ENCODE measurements around the gene RIGI.
"Not testable (repeated sequence)": the region's sequence is repeated elsewhere in the genome, so short reads cannot be mapped to it uniquely, and the experiment has no call there.

The RIGI gene

GRCh38 chr9:32525709-32526030, 326 bp downstream of the RIGI start:
- TF ChIP-seq ISL1 (CRISPR knock-in tag; IDR thresholded peaks at IDR 0.05) = no peak
- TF ChIP-seq, protein P1, sequence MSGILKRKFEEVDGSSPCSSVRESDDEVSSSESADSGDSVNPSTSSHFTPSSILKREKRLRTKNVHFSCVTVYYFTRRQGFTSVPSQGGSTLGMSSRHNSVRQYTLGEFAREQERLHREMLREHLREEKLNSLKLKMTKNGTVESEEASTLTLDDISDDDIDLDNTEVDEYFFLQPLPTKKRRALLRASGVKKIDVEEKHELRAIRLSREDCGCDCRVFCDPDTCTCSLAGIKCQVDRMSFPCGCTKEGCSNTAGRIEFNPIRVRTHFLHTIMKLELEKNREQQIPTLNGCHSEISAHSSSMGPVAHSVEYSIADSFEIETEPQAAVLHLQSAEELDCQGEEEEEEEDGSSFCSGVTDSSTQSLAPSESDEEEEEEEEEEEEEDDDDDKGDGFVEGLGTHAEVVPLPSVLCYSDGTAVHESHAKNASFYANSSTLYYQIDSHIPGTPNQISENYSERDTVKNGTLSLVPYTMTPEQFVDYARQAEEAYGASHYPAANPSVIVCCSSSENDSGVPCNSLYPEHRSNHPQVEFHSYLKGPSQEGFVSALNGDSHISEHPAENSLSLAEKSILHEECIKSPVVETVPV (CRISPR knock-in tag; IDR thresholded peaks at IDR 0.05) = no peak
- no peak for TF ChIP-seq PPARA (CRISPR knock-in tag; IDR thresholded peaks at IDR 0.05; ENCODE audit: borderline replicate concordance)
- no peak for TF ChIP-seq ZNF565 (CRISPR knock-in tag; conservative IDR thresholded peaks at IDR 0.05; ENCODE audit: low read depth)
- no peak for TF ChIP-seq ZFP3 (CRISPR knock-in tag; IDR thresholded peaks at IDR 0.05)
- ATAC-seq = no peak; the same call in 2 of the 3 replicates

DNA sequence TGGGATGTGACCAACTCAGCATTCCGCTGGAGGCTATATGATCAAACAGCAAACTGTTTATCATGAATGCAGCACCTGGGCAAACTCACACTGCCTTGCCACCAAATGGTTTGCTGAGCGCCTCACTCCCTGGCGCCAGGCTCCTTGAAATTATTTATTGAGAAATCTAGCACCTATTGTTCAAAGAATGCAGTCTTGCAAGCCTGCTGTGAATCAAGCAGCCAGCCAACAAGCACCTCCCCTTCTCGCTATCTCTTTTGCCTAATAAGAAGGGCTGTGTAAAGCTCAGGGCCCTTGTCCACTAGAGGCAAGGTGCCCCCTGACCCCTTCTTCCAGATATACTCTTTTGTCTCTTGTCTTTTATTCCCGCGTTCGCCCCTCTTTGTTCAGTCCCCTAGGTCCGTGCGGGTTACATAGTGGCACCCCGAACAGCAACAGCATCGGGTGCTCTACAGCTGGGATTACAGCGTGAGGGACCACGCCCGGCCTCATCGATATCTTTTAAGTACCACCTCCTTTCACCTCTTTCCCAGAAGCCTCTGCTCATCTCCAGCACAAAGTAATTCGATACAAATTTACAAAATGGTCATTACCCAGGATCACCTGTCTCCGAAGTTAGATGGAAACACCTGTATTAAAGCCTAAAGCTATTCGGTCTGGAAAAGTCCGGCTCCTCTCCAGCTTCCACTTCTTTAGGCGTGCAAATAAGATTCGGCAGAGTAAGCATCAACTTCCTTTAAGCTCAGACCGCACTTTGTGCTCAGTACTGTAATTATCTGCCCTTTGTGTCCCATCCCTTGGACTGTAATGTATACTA, 896 bp downstream of the RIGI start:
- TF ChIP-seq, protein P2, sequence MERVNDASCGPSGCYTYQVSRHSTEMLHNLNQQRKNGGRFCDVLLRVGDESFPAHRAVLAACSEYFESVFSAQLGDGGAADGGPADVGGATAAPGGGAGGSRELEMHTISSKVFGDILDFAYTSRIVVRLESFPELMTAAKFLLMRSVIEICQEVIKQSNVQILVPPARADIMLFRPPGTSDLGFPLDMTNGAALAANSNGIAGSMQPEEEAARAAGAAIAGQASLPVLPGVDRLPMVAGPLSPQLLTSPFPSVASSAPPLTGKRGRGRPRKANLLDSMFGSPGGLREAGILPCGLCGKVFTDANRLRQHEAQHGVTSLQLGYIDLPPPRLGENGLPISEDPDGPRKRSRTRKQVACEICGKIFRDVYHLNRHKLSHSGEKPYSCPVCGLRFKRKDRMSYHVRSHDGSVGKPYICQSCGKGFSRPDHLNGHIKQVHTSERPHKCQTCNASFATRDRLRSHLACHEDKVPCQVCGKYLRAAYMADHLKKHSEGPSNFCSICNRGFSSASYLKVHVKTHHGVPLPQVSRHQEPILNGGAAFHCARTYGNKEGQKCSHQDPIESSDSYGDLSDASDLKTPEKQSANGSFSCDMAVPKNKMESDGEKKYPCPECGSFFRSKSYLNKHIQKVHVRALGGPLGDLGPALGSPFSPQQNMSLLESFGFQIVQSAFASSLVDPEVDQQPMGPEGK (CRISPR knock-in tag; IDR thresholded peaks at IDR 0.05; ENCODE audit: borderline replicate concordance) = no peak
- no peak for TF ChIP-seq ARNTL (CRISPR knock-in tag; IDR thresholded peaks at IDR 0.05; ENCODE audit: borderline replicate concordance, low read depth)
- no peak for TF ChIP-seq PPARA (CRISPR knock-in tag; IDR thresholded peaks at IDR 0.05; ENCODE audit: borderline replicate concordance)
- TF ChIP-seq, protein P3, sequence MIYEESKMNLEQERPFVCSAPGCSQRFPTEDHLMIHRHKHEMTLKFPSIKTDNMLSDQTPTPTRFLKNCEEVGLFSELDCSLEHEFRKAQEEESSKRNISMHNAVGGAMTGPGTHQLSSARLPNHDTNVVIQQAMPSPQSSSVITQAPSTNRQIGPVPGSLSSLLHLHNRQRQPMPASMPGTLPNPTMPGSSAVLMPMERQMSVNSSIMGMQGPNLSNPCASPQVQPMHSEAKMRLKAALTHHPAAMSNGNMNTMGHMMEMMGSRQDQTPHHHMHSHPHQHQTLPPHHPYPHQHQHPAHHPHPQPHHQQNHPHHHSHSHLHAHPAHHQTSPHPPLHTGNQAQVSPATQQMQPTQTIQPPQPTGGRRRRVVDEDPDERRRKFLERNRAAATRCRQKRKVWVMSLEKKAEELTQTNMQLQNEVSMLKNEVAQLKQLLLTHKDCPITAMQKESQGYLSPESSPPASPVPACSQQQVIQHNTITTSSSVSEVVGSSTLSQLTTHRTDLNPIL (CRISPR knock-in tag; IDR thresholded peaks at IDR 0.05; ENCODE audit: low read depth) = no peak
- TF ChIP-seq RARB (CRISPR knock-in tag; IDR thresholded peaks at IDR 0.05) = no peak
- TF ChIP-seq ISL1 (CRISPR knock-in tag; IDR thresholded peaks at IDR 0.05) = no peak
- TF ChIP-seq ZNF8 (CRISPR knock-in tag; IDR thresholded peaks at IDR 0.05) = no peak
- TF ChIP-seq ESRRG (CRISPR knock-in tag; IDR thresholded peaks at IDR 0.05) = no peak
- TF ChIP-seq ZC3H10 (CRISPR knock-in tag; IDR thresholded peaks at IDR 0.05) = no peak
- TF ChIP-seq ZNF565 (CRISPR knock-in tag; conservative IDR thresholded peaks at IDR 0.05; ENCODE audit: low read depth) = no peak
- no peak for TF ChIP-seq CSDC2 (CRISPR knock-in tag; IDR thresholded peaks at IDR 0.05)
- no peak for TF ChIP-seq ZFP3 (CRISPR knock-in tag; IDR thresholded peaks at IDR 0.05)
- TF ChIP-seq OSR1 (CRISPR knock-in tag; IDR thresholded peaks at IDR 0.05) = no peak
- ATAC-seq = peak; percentile 9; the same call in 2 of the 3 replicates

GRCh38 chr9:32524558-32524891, 1.5 kb downstream of the RIGI start:
- ATAC-seq = not testable (repeated sequence)

- TF ChIP-seq GLIS3 (CRISPR knock-in tag; IDR thresholded peaks at IDR 0.05) (no peak), PPARA (CRISPR knock-in tag; IDR thresholded peaks at IDR 0.05; ENCODE audit: borderline replicate concordance) (no peak), ZNF70 (CRISPR knock-in tag; IDR thresholded peaks at IDR 0.05) (no peak), TSHZ2 (CRISPR knock-in tag; IDR thresholded peaks at IDR 0.05) (no peak), ZNF565 (CRISPR knock-in tag; conservative IDR thresholded peaks at IDR 0.05; ENCODE audit: low read depth) (no peak), OSR1 (CRISPR knock-in tag; IDR thresholded peaks at IDR 0.05) (no peak)
- TF ChIP-seq, protein P2 (CRISPR knock-in tag; IDR thresholded peaks at IDR 0.05; ENCODE audit: borderline replicate concordance) = no peak
- ATAC-seq = no peak
Observed at GRCh38 chr9:32523910-32524309, 2.1 kb downstream of the RIGI start.

All from SK-N-SH treated with all-trans-retinoic acid at 6 μM for 48 hours (cell line).